GM18499 (cell line): ENCODE measurements around the gene GSG1L.
"Not testable (repeated sequence)": the region's sequence is repeated elsewhere in the genome, so short reads cannot be mapped to it uniquely, and the experiment has no call there.

ENCODE experiments used
- ATAC-seq: cut with Tn5 transposase; IDR thresholded peaks from one replicate; pipeline ENCODE4 v1.9.1; 2021; ENCODE audit warnings: moderate number of reproducible peaks; ENCODE audit not compliant: insufficient read depth, unreplicated experiment

Gene GSG1L

DNA sequence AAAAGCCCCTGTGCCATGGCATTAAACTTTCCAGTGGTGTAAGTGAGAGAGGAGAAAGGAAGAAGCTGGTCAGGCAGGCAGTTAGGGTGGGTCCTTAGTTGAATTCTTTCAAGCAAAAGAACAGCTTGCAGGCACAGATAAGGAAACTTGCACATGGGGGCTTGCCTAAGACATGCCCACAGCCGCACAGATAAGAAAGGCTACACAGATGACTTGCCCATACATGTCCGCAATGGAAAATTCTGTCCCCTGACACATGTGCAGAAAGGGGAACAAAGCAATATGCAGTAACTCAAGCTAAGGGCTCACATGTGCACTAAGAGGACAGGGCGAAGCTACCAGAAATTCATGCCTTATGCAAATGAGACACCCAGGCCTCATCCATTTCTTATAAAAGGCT lies 69.9 kb downstream of the GSG1L start:
- ATAC-seq, result no peak

DNA sequence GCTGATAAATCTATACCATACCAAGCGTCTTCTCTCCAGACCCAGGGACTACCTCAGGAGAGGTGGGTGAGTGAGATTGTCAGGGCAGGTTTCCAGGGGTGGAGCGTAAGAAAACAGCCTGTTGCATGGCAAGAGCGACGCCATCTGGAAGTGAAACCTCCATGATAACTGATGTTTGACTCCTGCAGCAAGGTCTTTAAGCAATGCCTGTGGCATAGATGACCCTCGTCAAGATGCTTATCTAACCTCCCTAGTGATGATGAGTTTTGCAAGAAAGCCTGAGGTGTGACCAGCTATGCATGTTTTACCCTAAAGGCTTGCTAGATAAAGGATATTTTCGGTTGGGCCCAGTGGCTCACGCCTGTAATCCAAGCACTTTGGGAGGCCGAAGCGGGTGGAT lies 71.6 kb downstream of the GSG1L start:
- no peak for ATAC-seq

DNA sequence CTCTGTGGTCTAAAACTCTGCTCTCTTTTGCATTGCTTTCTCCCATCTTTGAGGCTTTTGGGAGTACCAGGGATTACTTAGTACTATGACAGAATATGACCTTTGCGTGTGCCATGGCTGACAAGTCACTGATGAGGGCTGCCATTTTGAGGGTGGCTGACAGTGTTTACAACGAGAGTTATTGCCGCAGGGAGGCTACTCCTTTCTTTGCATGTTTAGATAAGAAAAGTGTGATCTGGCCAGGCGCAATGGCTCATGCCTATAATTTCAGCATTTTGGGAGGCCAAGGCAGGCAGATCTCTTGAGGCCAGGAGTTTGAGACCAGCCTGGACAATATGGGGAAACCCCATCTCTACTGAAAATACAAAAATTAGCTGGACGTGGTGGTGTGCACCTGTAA lies 77.5 kb downstream of the GSG1L start:
- ATAC-seq, result no peak

DNA sequence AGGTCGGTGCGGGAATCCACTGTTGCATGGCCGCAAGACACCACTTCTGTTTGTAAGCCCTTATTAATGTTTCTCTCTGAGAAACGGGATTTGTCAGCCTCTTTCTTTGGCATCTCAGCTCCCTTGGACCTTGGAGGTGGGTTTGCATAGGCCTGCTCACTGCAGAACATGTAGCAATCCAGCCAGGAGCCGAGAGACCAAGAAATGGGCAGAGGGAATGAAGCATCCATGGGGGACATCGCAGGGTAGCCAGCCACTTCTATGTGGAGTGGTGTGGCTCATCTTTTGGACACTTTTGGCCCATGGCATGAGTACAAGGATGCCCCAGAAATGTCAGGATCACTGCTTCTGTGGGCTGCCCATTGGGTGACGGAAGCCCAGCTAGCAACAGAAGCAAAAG lies 79.4 kb downstream of the GSG1L start:
- no peak for ATAC-seq

GRCh38 chr16:27983244-27983643 lies 80.3 kb downstream of the GSG1L start:
- no peak for ATAC-seq

DNA sequence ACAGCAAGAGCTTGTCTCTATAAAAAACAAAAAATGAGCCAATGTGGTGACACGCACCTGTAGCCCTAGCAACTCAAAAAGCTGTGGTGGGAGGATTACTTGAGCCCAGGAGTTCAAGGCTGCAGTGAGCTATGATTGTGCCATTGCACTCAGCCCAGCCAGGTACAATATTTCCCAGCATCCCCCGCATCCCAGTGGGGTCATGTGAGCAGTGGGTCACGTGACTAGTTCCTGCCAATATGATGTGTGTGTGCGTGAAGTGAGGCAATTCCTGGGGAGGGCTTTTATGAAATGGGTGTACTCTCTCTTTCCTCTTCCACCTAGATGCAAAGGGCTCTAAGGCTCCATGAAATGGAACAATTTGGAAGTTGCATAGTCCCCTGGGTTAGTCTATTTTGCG lies 81.3 kb downstream of the GSG1L start:
- ATAC-seq, result no peak

DNA sequence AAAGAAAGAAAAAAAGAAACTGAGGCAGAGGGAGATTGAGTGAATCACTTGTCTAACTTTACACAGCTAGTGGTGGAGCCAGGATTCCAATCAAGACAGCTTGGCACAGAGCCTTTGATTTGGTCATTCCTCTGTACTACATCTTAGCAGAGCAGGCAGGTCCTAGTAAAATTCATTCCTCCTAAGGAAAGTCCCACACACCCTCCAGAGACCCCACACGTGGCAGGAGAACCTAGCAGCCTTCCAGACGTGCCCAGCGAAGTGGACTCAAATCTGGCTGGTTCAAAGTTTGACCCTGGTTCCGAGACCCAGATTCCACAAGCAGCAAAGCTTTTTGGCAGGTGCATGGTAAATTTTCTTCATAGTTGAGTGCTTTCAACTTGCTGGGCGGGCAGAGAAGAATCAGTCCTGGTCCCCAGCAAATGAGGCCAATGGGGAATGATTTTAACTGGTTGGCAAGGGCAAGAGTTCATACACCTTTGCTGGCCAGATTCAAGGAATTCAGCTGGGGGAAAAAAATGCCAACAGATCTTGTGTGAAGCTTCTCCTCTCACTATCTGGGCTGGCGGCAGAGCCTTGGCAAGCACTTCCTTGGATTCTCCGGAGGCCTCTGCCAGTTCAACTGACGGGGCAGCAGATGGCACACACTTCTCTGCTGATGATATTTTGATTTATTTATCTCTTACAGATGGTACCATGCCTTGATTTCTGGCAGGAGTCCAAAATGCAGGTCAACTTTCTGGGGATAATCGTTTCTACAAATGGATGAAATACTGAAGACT lies 82.4 kb downstream of the GSG1L start:
- ATAC-seq, result no peak

DNA sequence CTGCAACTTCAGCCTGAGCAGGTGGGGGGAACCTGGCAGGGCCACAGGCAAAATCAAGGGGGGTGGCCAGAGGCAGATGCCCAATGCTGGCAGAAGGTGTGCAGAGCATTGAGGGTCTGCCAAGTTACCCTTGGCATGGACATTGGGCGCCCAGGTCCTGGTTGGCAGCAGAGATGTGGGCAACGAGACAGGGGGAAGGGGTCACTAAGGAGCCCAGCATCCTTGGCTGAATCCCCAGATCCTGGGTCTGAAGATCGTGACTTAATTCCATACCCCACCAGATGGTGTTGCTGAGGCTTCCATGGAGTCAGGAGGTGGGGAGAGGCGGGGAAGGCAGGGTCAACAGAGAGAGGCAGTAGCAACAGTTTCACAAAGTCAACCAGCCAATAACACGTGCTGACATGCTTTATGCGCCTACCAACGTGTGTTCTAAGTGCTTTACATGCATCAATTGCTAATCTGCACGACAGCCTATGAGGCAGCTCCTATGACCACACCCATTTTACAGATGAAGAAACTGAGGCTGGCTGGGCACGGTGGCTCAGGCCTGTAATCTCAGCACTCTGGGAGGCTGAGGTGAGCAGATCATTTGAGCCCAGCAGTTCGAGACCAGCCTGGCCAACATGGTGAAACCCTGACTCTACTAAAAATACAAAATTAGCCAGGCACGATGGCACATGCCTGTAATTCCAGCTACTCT lies 83.3 kb downstream of the GSG1L start:
- ATAC-seq, result no peak

DNA sequence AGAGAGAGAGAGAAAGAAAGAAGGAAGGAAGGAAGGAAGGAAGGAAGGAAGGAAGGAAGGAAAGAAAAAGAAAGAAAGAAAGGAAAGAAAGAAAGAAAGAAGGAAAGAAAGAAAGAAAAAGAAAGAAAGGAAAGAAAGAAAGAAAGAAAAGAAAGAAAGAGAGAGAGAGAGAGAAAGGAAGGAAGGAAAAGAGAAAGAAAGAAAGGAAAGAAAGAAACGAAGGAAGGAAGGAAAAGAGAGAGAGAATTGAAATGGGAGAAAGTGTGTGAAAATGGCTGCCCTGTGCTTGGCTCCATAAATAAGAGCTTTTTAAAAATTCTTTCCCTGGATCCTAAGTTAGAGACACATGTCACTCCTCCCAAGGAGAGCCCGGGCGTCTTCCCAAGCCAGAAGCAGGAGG lies 83.8 kb downstream of the GSG1L start:
- not testable (repeated sequence) for ATAC-seq

DNA sequence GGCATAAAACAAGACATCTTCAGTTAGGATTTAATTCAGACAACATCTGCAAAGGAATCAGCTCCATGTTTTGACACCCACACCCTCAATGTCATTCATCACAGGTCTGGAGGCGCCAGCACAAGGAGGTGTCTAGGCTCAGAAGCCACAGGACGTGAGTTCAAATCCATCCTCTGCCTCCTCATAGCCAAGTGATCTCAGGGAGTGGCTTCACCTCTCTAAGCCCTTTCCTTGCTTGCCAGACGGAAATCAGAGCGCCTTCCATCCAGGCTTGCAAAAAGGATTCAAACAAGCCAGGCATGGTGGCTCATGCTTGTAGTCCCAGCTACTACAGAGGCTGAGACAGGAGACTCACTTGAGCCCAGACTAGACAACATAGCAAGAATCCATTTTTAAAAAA lies 84.6 kb downstream of the GSG1L start:
- ATAC-seq, result no peak

- ATAC-seq, result no peak
These were observed 85.5 kb downstream of the GSG1L start for GRCh38 chr16:27977966-27978365.

GRCh38 chr16:27976990-27977389 lies 86.5 kb downstream of the GSG1L start:
- ATAC-seq, result no peak

DNA sequence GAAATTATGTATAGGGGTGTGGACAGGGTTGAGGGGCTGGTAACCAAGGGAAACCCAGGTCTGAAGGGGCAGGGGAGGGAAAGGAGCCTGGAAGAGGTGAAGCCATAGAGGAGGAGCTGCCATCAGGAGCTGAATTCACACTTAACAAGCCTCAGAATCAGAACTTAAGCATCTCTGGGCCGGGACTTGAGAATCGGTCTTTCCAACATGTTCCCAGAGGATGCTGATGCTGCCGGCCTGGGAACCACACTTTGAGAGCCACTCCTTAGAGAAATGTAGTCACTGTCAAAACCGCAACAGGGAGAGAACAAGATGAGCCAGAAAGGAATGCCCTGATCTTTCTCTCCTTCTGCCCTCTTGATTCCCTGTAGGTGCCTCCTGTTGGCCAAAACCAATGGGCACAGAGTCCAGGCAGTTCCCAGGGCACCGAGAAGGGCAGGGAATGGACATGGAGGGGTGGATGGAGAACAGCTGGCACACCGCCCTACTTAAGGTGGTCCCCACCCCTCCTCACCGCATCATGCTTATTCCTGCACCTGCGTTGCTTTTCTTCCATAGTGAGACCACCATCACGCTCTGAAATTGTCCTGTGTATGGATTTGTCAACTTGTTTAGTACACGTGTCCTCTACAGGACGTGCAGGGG lies 88.5 kb downstream of the GSG1L start:
- no peak for ATAC-seq

DNA sequence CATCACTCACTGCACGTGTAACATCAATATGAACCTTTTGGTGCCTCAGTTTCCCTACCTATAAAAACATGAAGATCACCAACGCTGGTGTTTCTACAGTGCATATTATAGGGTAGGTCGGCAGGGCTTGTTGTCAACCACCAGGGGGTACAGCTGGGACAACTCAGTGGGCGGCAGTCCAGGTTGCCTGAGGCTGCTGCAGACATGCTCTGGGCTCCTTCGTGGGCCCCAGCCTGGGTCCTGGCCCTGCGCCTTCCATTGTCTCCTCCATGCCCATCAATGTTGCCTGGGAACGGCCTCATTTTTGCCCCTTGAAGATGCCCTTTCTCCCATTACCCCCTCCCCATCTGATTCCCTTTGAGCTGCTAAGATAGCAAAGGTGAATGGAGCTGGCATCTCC lies 89.8 kb downstream of the GSG1L start:
- no peak for ATAC-seq

DNA sequence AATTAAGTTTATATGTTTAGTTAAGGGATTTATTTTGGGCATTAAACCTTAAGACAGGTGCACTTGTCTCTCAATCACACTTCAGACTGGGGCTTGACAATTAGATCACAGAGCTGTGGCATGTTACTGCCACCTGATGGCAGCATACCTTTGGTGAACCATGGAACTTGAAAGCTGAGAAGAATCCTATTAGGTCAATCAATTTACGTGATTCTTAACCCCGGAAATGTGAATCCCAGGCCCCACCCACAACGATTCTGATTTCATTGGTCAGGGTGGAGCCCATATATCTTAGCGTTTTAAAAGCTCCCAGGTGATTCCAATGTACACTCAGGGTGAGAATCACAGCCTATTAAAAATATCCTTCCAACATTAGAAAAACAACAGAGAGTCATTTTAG lies 91.0 kb downstream of the GSG1L start:
- ATAC-seq, result no peak

DNA sequence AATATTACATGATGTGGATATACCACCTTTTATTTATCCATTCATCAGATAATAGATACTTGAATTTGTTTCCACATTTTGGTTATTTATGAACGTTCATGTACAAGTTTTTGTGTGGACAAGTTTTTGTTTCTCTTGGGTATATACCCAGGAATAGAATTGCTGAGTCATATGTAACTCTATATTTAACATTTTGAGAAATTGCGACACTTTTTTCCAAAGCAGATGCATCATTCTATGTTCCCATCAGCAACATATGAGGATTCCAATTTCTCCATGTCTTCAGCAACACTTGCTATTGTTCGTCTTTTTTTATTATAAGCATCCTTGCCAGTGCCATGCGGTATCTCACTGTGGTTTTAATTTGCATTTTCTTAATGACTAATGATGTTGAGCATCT lies 93.9 kb downstream of the GSG1L start:
- ATAC-seq, result no peak

DNA sequence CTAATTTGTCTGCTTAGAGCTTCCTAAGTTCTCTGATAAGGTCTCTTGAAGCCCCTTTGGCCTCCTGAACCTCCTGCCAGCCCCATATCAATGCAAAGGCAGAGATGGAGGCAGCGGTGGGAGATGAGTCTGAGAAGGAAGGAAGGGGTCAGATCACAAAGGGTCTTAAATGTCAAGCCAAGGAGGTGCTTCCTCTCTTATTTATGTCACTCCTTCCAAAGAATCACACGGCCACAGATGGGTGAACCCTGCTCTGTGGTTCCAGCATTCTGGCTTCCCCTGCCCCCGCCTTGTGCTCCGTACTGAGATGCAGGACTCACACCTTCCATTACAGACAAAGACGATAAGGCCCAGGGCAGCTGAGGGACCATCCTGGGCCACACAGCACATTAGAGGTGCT lies 96.3 kb downstream of the GSG1L start:
- ATAC-seq, result no peak

- ATAC-seq, result no peak
These were observed 96.8 kb downstream of the GSG1L start for GRCh38 chr16:27966756-27967155.

GRCh38 chr16:27965801-27966200 lies 97.7 kb downstream of the GSG1L start:
- ATAC-seq, result no peak

DNA sequence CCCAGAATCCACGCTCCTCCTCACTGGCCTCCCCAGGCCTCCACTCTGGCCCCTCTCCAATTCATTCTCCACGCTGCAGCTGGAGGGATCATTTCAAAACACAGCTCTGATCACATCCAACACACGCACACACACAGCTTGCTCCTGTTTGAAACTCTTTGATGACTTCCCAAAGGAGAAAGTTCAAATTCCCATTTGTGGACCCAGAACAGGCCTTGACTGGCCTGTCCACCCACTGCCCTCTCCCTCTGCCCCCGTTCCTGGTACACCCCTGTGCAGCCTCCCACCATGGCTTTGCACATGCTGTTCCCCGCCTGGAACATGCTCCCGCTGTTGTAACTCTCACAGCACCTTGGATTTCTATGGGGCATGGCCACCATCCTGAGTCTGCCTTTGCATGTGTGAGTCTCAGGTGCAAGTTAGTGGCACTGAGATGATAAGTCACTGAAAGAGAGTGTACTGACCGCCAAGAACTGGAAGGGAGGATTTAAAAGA lies 100.0 kb downstream of the GSG1L start:
- ATAC-seq, result no peak

DNA sequence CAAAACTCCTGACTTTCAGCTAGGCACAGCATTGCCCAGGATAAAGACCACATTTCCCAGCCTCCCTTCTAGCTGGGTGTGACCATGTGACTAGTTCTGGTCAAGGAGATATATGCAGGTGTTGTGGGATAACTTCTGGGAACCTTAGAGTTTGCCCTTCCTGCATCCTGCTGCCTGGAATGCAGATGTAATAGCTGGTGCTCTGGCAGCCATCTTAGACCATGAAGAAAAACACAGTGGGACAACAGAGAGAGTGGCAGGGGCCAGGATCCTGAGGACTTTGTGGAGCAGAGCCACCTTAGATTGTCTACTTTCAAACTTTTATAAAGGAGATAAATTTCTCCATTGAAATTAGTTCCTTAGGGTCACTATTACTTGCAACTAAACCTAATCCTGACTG lies 101.3 kb downstream of the GSG1L start:
- no peak for ATAC-seq

- ATAC-seq, result no peak
These were observed 102.3 kb downstream of the GSG1L start for GRCh38 chr16:27961296-27961620.
